ENCODE data around the gene CNTNAP2.

GRCh38 chr7:147161405-147161804 is 1044.8 kb downstream of the CNTNAP2 start:
- TF ChIP-seq CTCF (IDR thresholded peaks at IDR 0.05) (no peak), POLR2A (IDR thresholded peaks at IDR 0.05) (no peak)
